IPS-18c (cell line): ENCODE data around the gene POLR3GL.
"Not testable (repeated sequence)": the region's sequence is repeated elsewhere in the genome, so short reads cannot be mapped to it uniquely, and the experiment has no call there.

Source experiments
- H3K4me3 ChIP-seq: 2 replicates; pipeline ENCODE4 v1.7.0; 2013; ENCODE audit warnings: low read depth, mild to moderate bottlenecking, low read length, moderate library complexity; ENCODE audit not compliant: insufficient read depth
- H3K9me3 ChIP-seq: one replicate; pipeline ENCODE4 v1.6.1; 2013; ENCODE audit warnings: mild to moderate bottlenecking, low read length, moderate library complexity; ENCODE audit not compliant: control insufficient read depth, insufficient read depth

Gene POLR3GL, protein sequence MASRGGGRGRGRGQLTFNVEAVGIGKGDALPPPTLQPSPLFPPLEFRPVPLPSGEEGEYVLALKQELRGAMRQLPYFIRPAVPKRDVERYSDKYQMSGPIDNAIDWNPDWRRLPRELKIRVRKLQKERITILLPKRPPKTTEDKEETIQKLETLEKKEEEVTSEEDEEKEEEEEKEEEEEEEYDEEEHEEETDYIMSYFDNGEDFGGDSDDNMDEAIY

GRCh38 chr1:145964328-145965118, at the start of gene POLR3GL, which contains the start of gene ANKRD34A:
TSS of gene POLR3GL (plus strand) at chr1:145964690. CDS start at chr1:145974866, 10,176 bp downstream.
TSS of gene ANKRD34A (minus strand) at chr1:145964575. CDS start at chr1:145961759, 2,816 bp downstream.
- H3K4me3 ChIP-seq, result peak within 1 kb of the TSS; percentile 71
- no peaks in the 10 kb centered on the region for H3K9me3 ChIP-seq

DNA sequence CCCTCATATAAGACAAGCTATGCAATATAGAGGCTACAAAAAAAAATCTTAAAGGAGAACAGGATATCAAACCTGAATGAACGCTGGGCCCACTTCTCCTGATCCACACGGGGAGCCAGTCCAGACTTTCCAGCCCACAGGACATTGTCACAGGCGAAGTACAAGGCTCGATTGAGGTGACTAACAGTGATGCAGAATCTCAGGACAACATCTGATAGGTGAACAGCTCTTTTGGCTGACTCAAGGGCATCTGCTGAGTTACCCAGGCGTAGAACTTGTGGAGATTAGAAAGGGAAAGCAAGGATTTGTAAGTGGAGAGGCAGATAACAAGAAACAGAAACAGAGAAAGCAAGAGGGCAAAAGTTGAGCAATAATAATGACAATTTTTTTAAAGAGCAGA, 47.7 kb upstream of the POLR3GL start:
- Histone ChIP-seq H3K9me3 (no peaks in the 10 kb centered on the region), H3K4me3 (no peak overlapping the region)

DNA sequence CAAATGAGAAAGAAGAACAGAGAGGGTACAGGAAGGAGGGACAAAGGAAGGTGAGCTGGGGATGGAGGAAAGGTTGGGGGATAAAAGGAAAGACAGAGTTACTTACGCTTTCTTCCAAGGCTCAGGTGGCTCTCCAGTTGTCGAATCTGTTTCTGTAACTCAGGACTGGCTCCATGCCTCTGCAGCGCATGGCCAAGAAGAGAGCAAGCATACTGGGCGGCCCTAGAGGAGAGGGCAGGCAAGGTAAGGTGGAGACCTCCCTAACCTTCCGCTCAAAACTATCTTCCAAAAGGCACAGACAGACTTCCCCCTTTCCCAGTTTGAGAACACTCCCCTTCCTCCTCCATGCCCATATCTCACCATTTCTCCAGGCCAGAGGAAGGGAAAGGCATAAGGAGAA, 46.9 kb upstream of the POLR3GL start:
- H3K9me3 ChIP-seq, result no peaks in the 10 kb centered on the region
- peak overlapping the region; percentile 78; the same call in 1 of the 2 replicates for H3K4me3 ChIP-seq

GRCh38 chr1:145918144-145918991, 46.1 kb upstream of the POLR3GL start, which contains the start of gene PEX11B:
TSS of gene PEX11B (minus strand) at chr1:145918717. CDS start at chr1:145918688, 29 bp downstream.
- Histone ChIP-seq H3K4me3 (peak within 1 kb of the TSS; percentile 78), H3K9me3 (no peaks in the 10 kb centered on the region)

GRCh38 chr1:145918992-145919939, 45.2 kb upstream of the POLR3GL start:
- Histone ChIP-seq H3K4me3 (peak overlapping the region; percentile 78), H3K9me3 (no peaks in the 10 kb centered on the region)

- not testable (repeated sequence) for H3K4me3 ChIP-seq, H3K9me3 ChIP-seq
These were observed 44.2 kb upstream of the POLR3GL start for GRCh38 chr1:145920297-145920696.

- H3K4me3 ChIP-seq, result no peak overlapping the region
- H3K9me3 ChIP-seq, result no peaks in the 10 kb centered on the region
These were observed 42.2 kb upstream of the POLR3GL start for GRCh38 chr1:145922266-145922665.

- H3K4me3 ChIP-seq, result peak overlapping the region; percentile 75
- no peaks in the 10 kb centered on the region for H3K9me3 ChIP-seq
These were observed 37.8 kb upstream of the POLR3GL start for GRCh38 chr1:145926686-145927062.

GRCh38 chr1:145927063-145927886, 37.2 kb upstream of the POLR3GL start, which contains the start of gene RBM8A:
TSS of gene RBM8A (minus strand) at chr1:145927484. CDS start at chr1:145927426, 58 bp downstream.
- H3K9me3 ChIP-seq, result no peaks in the 10 kb centered on the region

GRCh38 chr1:145927916-145928643, 36.4 kb upstream of the POLR3GL start:
- Histone ChIP-seq H3K9me3 (no peaks in the 10 kb centered on the region), H3K4me3 (peak overlapping the region; percentile 75)

More at GRCh38 chr1:145927063-145927886, 37.2 kb upstream of the POLR3GL start, which contains the start of gene RBM8A:
- H3K4me3 ChIP-seq, result peak within 1 kb of the TSS; percentile 75

GRCh38 chr1:145932522-145933009, 31.9 kb upstream of the POLR3GL start:
- H3K4me3 ChIP-seq, H3K9me3 ChIP-seq: not testable (repeated sequence)

GRCh38 chr1:145935708-145936107, 28.8 kb upstream of the POLR3GL start:
- Histone ChIP-seq H3K9me3 (no peaks in the 10 kb centered on the region), H3K4me3 (no peak overlapping the region)

GRCh38 chr1:145936247-145936646, 28.2 kb upstream of the POLR3GL start:
- Histone ChIP-seq H3K4me3 (no peak overlapping the region), H3K9me3 (no peaks in the 10 kb centered on the region)

DNA sequence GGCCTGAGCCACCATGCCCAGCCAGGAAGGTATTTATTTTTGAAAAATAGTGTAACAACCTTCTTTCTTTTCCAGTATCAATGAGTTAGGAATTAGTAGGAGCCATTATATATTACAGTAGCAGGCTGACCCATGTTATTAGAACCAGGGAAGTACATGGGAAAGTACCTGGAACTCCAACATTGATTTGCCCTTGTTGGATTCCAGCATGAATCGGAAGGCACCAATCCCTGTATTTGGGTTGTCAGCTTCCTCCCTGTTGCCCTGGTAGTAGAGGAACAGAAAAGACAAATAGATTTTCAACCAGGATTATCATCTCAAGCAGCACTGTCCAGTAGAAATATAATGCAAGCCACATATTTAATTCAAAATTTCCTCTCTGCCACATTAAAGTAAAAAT, 27.1 kb upstream of the POLR3GL start:
- Histone ChIP-seq H3K4me3 (no peak overlapping the region), H3K9me3 (no peaks in the 10 kb centered on the region)

DNA sequence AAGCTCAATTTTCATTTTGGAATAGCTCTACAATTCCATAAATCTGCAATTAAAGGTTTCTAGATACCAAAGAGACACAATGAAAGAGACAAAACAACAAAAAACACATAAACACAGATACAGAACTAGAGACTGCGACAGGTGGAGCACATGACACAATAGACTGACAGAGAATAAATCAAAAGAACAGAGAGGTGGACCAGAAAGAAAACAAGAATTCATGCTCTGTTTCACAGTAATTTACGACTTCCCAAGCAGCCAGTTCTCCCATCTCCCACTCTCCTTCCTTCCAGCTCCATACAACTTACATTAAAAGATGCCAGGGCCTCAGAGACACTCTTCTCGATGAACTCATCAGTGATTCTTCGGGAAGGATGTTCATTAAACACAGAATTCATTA, 22.1 kb upstream of the POLR3GL start:
- Histone ChIP-seq H3K4me3 (no peak overlapping the region), H3K9me3 (no peaks in the 10 kb centered on the region)
